ENCODE results near the gene IFIT1.

Gene IFIT1

GRCh38 chr10:89414146-89414878 is 21.9 kb downstream of the IFIT1 start, which contains the start of gene IFIT5:
Gene IFIT5, plus strand, starts transcription at chr10:89414568. Its CDS starts 231 bp downstream, at chr10:89414799.
- TF ChIP-seq CTCF (IDR thresholded peaks at IDR 0.05; ENCODE audit: low read depth, low read length, missing control alignments), result no peak
- H3K4me3 ChIP-seq (ENCODE audit: low read depth, low read length), result peak within 1 kb of the TSS; percentile 83
- DNase-seq (ENCODE audit: low read depth), result peak; percentile 76

DNA sequence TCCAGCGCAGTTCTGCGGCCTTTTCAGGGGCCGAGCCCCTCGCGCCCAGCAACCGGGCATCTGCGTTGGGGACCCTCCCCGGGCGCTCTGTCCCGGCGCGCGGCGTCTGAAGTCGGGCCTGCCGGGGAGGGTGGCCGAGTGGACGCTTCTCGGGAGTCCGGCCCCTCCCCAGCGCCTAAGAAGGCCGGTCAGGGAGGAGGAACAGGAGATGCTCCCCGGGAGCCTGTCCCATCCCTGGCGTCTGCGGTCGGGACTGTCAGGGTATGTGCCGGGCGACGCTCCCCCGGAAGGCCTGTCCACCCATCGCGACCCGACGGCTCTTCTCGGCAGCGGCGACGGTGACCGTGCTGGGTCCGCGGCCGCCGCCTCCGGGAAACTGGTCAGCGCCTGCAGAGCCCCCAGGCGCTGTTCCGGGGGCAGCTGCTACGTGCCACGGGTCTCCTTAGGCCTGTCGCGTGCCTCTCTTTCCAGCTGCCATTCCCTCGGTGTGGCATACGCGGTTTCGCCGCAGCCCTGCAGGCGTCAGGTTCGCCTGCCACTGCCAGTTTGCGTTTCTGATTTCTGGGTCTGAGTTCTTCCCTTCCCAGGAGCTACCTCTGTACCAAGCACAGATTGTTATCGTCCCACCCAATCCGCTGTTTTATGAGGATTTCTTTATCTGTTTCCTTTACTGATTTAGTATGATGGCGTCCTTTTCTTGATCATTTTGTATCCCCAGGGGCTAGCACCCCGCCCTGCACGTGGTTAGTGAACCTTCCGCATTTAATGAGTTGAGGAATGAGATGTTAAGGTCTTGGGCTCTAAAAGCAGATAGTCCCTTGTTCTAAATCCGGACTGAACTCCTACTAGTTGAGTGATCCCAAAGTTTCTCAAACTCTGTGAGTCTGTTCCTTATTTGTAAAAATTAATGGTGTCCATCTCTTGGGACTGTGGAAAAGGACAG is 22.7 kb downstream of the IFIT1 start:
- no peak for TF ChIP-seq CTCF (IDR thresholded peaks at IDR 0.05; ENCODE audit: low read depth, low read length, missing control alignments)
- DNase-seq (ENCODE audit: low read depth), result no peak
- H3K4me3 ChIP-seq (ENCODE audit: low read depth, low read length), result peak overlapping the region; percentile 83

- no peak overlapping the region for H3K4me3 ChIP-seq (ENCODE audit: low read depth, low read length)
- DNase-seq (ENCODE audit: low read depth), result no peak
- no peak for TF ChIP-seq CTCF (IDR thresholded peaks at IDR 0.05; ENCODE audit: low read depth, low read length, missing control alignments)
Measured at GRCh38 chr10:89416465-89416864, 24.0 kb downstream of the IFIT1 start.

DNA sequence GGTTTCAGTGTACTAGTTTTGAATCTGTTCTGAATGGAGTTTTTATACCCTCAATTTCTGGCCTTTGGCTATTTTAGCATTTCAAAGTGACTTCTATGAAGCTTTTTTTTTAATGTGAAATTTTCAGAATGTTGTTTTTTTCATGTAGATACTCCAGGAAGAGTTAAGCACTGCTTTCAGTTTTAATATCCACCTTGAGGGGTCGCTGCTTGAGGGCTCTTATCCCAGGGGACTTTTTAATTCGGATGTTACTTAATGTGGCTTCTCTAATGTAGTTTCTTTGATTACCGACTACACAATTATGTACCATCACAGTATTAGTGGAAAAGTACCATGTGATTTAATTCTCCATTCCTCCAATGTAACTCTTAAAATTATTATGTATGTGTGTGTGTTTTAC is 27.1 kb downstream of the IFIT1 start:
- H3K4me3 ChIP-seq (ENCODE audit: low read depth, low read length), result no peak overlapping the region
- DNase-seq (ENCODE audit: low read depth), result no peak
- TF ChIP-seq CTCF (IDR thresholded peaks at IDR 0.05; ENCODE audit: low read depth, low read length, missing control alignments), result peak; percentile 40

- no peak for DNase-seq (ENCODE audit: low read depth)
- no peak for TF ChIP-seq CTCF (IDR thresholded peaks at IDR 0.05; ENCODE audit: low read depth, low read length, missing control alignments)
- H3K4me3 ChIP-seq (ENCODE audit: low read depth, low read length), result no peak overlapping the region
Measured at GRCh38 chr10:89421018-89421476, 28.6 kb downstream of the IFIT1 start.

- H3K4me3 ChIP-seq (ENCODE audit: low read depth, low read length), result no peak overlapping the region
- no peak for TF ChIP-seq CTCF (IDR thresholded peaks at IDR 0.05; ENCODE audit: low read depth, low read length, missing control alignments)
Measured at GRCh38 chr10:89425000-89425399, 32.6 kb downstream of the IFIT1 start.

More at GRCh38 chr10:89425000-89425399, 32.6 kb downstream of the IFIT1 start:
- no peak for DNase-seq (ENCODE audit: low read depth)
